WTC11 (cell line): ENCODE data around the gene OBSL1. TPM values are rescaled to one million over a fixed set of nuclear protein-coding genes. Genes with fewer than 3 reads are reported as not detected.
A peak's percentile ranks its signal among the peaks of the same experiment; 100 is the strongest.

Experiments
- ATAC-seq: fragments of 200-7000 bp; cut with Tn5 transposase; 2 replicates; pipeline ENCODE4 v1.10.0; 2021; ENCODE audit warnings: mild to moderate bottlenecking, moderate library complexity
- CTCF ChIA-PET: fragments of 300-600 bp; sonication (Branson Sonifier 250); formaldehyde crosslinking; loops from one replicate; lab custom pipeline; 2021; ENCODE audit warnings: antibody characterized with exemption; lab: Charles Lee
- POLR2A ChIA-PET: fragments of 350-600 bp; sonication (Branson Sonifier 250); formaldehyde crosslinking; loops from one replicate; lab custom pipeline; 2021; ENCODE audit warnings: antibody characterized with exemption; lab: Charles Lee
- DNase-seq: peaks from one replicate; pipeline ENCODE4 v3.0.0; 2021; ENCODE audit warnings: low spot score
- H3K27ac Mint-ChIP-seq: 2 replicates; pipeline ENCODE4 v1.8.0; 2021; ENCODE audit warnings: mixed read lengths
- H3K27me3 Mint-ChIP-seq: 2 replicates; pipeline ENCODE4 v1.8.0; 2021; ENCODE audit warnings: low read depth, mild to moderate bottlenecking, moderate library complexity, mixed read lengths
- H3K36me3 Mint-ChIP-seq: 2 replicates; pipeline ENCODE4 v1.8.0; 2021; ENCODE audit warnings: mixed read lengths
- H3K4me1 Mint-ChIP-seq: 2 replicates; pipeline ENCODE4 v1.8.0; 2022; ENCODE audit warnings: mixed read lengths
- H3K4me3 Mint-ChIP-seq: 2 replicates; pipeline ENCODE4 v1.8.0; 2021; ENCODE audit warnings: mild to moderate bottlenecking, moderate library complexity, mixed read lengths
- H3K9me3 Mint-ChIP-seq: 2 replicates; pipeline ENCODE4 v1.8.0; 2021; ENCODE audit warnings: mixed read lengths
- ATF1 ChIP-seq: sonication (generic); formaldehyde crosslinking; IDR thresholded peaks from 2 replicates; pipeline ENCODE4 v1.8.1; 2023; ENCODE audit warnings: mild to moderate bottlenecking, moderate library complexity, missing genetic modification reagents
- FOXP1 ChIP-seq: sonication (generic); formaldehyde crosslinking; IDR thresholded peaks from 2 replicates; pipeline ENCODE4 v1.8.0; 2022; ENCODE audit warnings: missing genetic modification reagents, mild to moderate bottlenecking, moderate library complexity, borderline replicate concordance
- IRF2 ChIP-seq: sonication (generic); formaldehyde crosslinking; IDR thresholded peaks from 2 replicates; pipeline ENCODE4 v1.8.0; 2022; ENCODE audit warnings: low read depth, missing genetic modification reagents, borderline replicate concordance
- JAZF1 ChIP-seq: fragments of 250-450 bp; sonication (Bioruptor Pico); IDR thresholded peaks from 2 replicates; pipeline ENCODE4 v1.9.0; 2021; ENCODE audit warnings: moderate library complexity, mild to moderate bottlenecking, inconsistent platforms
- NR2C2 ChIP-seq: sonication (generic); formaldehyde crosslinking; IDR thresholded peaks from 2 replicates; pipeline ENCODE4 v1.8.0; 2022; ENCODE audit warnings: mild to moderate bottlenecking, missing genetic modification reagents
- RORB ChIP-seq: fragments of 250-450 bp; sonication (Bioruptor Pico); IDR thresholded peaks from 2 replicates; pipeline ENCODE4 v1.9.0; 2021; ENCODE audit warnings: mild to moderate bottlenecking
- ZNF138 ChIP-seq: sonication (generic); formaldehyde crosslinking; conservative IDR thresholded peaks from 2 replicates; pipeline ENCODE4 v1.8.1; 2022; ENCODE audit warnings: mild to moderate bottlenecking, moderate library complexity, missing genetic modification reagents
- ZNF263 ChIP-seq: sonication (generic); formaldehyde crosslinking; IDR thresholded peaks from 2 replicates; pipeline ENCODE4 v1.8.1; 2022; ENCODE audit warnings: low read depth, mild to moderate bottlenecking, moderate library complexity, missing genetic modification reagents
- ZNF317 ChIP-seq: sonication (generic); formaldehyde crosslinking; IDR thresholded peaks from 2 replicates; pipeline ENCODE4 v1.8.1; 2023; ENCODE audit warnings: low read depth, mild to moderate bottlenecking, moderate library complexity, missing genetic modification reagents, borderline replicate concordance
- ZNF416 ChIP-seq: fragments of 250-450 bp; sonication (Bioruptor Pico); IDR thresholded peaks from 2 replicates; pipeline ENCODE4 v1.9.0; 2021; ENCODE audit warnings: mild to moderate bottlenecking, inconsistent platforms
- total RNA-seq: library from RNA; stranded (reverse); gene quantifications from 3 replicates; pipeline ENCODE4 v1.2.3, GENCODE V29; 2021
- TF ChIP-seq, protein P1 (sequence below): sonication (generic); formaldehyde crosslinking; IDR thresholded peaks from 2 replicates; pipeline ENCODE4 v1.8.1; 2023; ENCODE audit warnings: mild to moderate bottlenecking, missing genetic modification reagents, borderline replicate concordance
- TF ChIP-seq, protein P2 (sequence below): sonication (generic); formaldehyde crosslinking; IDR thresholded peaks from 2 replicates; pipeline ENCODE4 v1.8.0; 2022; ENCODE audit warnings: mild to moderate bottlenecking, missing genetic modification reagents
- TF ChIP-seq, protein P3 (sequence below): sonication (generic); formaldehyde crosslinking; IDR thresholded peaks from 2 replicates; pipeline ENCODE4 v1.8.1; 2023; ENCODE audit warnings: mild to moderate bottlenecking, missing genetic modification reagents, moderate library complexity
- TF ChIP-seq, protein P4 (sequence below): sonication (generic); formaldehyde crosslinking; IDR thresholded peaks from 2 replicates; pipeline ENCODE4 v1.8.1; 2022; ENCODE audit warnings: mild to moderate bottlenecking, moderate library complexity, missing genetic modification reagents
- TF ChIP-seq, protein P5 (sequence below): sonication (generic); formaldehyde crosslinking; IDR thresholded peaks from 2 replicates; pipeline ENCODE4 v1.8.1; 2022; ENCODE audit warnings: missing genetic modification reagents, borderline replicate concordance
- TF ChIP-seq, protein P6 (sequence below): sonication (generic); formaldehyde crosslinking; conservative IDR thresholded peaks from 2 replicates; pipeline ENCODE4 v1.8.1; 2023; ENCODE audit warnings: mild to moderate bottlenecking, low read depth, missing genetic modification reagents, moderate library complexity
- TF ChIP-seq, protein P7 (sequence below): sonication (generic); formaldehyde crosslinking; IDR thresholded peaks from 2 replicates; pipeline ENCODE4 v1.8.0; 2022; ENCODE audit warnings: mild to moderate bottlenecking, missing genetic modification reagents
- TF ChIP-seq, protein P8 (sequence below): sonication (generic); formaldehyde crosslinking; IDR thresholded peaks from 2 replicates; pipeline ENCODE4 v1.8.0; 2023; ENCODE audit warnings: missing genetic modification reagents

Gene OBSL1
- total RNA-seq, 1 experiment from 2014 or later, result 159 TPM

DNA sequence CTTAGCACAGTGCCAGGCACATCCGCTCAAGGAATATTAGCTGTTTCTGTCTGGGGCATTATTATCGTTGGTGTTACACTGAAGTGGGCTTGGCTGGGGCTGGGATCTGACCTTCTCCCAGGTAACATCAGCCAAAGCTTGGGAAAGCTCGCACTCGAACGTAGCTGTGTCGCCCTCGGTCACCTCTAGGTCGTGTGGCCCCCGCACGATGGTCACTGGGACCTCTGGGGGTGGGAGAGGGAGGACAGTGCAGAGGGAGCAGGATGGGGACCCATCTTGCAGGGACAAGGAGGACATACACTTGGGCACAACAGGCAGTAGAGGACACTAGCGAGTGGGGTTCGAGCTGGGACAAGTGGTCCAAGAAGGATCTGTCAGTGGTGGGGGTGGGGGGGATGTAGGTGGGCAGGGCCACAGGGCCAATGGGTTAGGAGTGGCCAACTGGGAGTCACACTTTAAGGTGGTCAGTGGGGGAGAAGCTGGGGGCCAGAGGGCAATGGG lies 17.8 kb downstream of the OBSL1 start (continued):
- TF ChIP-seq, protein P1, sequence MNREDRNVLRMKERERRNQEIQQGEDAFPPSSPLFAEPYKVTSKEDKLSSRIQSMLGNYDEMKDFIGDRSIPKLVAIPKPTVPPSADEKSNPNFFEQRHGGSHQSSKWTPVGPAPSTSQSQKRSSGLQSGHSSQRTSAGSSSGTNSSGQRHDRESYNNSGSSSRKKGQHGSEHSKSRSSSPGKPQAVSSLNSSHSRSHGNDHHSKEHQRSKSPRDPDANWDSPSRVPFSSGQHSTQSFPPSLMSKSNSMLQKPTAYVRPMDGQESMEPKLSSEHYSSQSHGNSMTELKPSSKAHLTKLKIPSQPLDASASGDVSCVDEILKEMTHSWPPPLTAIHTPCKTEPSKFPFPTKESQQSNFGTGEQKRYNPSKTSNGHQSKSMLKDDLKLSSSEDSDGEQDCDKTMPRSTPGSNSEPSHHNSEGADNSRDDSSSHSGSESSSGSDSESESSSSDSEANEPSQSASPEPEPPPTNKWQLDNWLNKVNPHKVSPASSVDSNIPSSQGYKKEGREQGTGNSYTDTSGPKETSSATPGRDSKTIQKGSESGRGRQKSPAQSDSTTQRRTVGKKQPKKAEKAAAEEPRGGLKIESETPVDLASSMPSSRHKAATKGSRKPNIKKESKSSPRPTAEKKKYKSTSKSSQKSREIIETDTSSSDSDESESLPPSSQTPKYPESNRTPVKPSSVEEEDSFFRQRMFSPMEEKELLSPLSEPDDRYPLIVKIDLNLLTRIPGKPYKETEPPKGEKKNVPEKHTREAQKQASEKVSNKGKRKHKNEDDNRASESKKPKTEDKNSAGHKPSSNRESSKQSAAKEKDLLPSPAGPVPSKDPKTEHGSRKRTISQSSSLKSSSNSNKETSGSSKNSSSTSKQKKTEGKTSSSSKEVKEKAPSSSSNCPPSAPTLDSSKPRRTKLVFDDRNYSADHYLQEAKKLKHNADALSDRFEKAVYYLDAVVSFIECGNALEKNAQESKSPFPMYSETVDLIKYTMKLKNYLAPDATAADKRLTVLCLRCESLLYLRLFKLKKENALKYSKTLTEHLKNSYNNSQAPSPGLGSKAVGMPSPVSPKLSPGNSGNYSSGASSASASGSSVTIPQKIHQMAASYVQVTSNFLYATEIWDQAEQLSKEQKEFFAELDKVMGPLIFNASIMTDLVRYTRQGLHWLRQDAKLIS (CRISPR knock-in tag), result no peak
- TF ChIP-seq FOXP1 (CRISPR knock-in tag) (no peak), ZNF263 (CRISPR knock-in tag) (no peak)
- TF ChIP-seq, protein P2, sequence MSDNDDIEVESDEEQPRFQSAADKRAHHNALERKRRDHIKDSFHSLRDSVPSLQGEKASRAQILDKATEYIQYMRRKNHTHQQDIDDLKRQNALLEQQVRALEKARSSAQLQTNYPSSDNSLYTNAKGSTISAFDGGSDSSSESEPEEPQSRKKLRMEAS, result no peak
- TF ChIP-seq, all 79 proteins: peak for 0

DNA sequence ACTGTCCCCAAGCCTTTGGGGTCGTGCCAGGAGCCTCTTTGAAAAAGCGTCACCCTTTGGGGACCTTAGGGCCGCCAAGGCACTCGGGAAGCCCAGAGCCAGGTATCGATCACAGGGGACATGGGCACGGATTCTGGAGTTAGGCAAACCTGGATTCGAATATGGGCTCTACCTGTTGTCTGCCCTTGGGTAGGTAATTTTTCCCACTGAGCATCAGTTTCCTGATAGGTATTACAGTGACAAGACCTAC lies 18.2 kb downstream of the OBSL1 start:
- TF ChIP-seq, protein P3, sequence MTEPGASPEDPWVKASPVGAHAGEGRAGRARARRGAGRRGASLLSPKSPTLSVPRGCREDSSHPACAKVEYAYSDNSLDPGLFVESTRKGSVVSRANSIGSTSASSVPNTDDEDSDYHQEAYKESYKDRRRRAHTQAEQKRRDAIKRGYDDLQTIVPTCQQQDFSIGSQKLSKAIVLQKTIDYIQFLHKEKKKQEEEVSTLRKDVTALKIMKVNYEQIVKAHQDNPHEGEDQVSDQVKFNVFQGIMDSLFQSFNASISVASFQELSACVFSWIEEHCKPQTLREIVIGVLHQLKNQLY (CRISPR knock-in tag), result no peak
- TF ChIP-seq, protein P4, sequence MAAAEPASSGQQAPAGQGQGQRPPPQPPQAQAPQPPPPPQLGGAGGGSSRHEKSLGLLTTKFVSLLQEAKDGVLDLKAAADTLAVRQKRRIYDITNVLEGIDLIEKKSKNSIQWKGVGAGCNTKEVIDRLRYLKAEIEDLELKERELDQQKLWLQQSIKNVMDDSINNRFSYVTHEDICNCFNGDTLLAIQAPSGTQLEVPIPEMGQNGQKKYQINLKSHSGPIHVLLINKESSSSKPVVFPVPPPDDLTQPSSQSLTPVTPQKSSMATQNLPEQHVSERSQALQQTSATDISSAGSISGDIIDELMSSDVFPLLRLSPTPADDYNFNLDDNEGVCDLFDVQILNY (CRISPR knock-in tag), result peak; percentile 14; the same call in 1 of the 2 replicates
- CTCF ChIA-PET, result interaction anchor here (1.0 to 3.9 kb wide), 6 partner anchors 8 to 57 kb away, joined by 4 to 35 read pairs (median 7); partner anchors contain the start of genes CHPF and TMEM198
- peak overlapping the region; percentile 53 for H3K4me3 Mint-ChIP-seq
- peaks cover 10% of the 10 kb centered on the region; the same call in 1 of the 2 replicates for H3K36me3 Mint-ChIP-seq
- POLR2A ChIA-PET, result interaction anchor here (0.8 to 2.8 kb wide), 5 partner anchors 8 to 44 kb away, joined by 3 to 17 read pairs (median 14); partner anchors contain the start of genes CHPF, INHA, OBSL1 and STK11IP
- H3K4me1 Mint-ChIP-seq, result peaks cover 10% of the 10 kb centered on the region
- H3K27ac Mint-ChIP-seq, result no peak overlapping the region
- ATAC-seq (no peak), DNase-seq (no peak)
- H3K9me3 Mint-ChIP-seq, result no peaks in the 10 kb centered on the region
- peaks cover 38% of the 10 kb centered on the region for H3K27me3 Mint-ChIP-seq

DNA sequence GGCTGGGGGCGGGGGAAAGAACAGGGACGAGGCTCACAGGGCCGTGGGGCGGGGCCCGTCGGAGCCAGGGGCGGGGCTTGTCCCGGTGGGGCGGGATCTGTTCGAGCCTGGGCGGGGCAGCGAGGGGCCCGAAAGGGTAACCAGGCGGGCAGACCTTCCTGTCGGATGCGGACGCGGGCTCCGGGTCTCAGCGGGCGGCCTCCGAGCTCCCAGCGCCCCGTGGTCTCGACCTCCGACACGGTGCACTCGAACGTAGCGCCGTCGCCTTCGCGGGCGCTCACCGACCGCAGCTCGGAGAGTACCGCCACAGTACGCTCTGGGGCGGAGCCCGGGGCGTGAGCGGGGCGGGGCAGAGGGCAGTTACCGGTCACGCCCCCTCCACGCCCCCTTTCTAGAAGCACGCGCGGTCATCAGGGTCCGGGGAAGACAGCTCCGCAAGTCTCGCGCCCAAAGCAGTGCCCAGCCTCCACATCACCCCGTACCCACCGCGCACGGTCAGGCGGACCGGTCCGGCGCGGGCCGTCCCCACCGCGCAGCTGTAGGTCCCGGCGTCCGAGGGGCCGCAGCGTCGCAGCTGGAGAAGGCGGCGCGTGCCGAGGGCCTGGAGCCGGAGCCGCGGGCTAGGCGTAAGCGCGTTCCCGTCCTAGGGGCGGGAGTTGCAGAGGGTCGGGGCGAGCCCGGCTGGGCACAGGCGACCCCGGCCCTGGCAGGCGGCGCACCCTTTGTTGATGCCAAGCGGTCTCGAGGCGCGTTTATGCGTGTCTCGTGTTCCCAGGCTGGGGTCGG lies 18.8 kb downstream of the OBSL1 start:
- DNase-seq, result peak; percentile 94
- CTCF ChIA-PET, result interaction anchor here (0.8 to 3.9 kb wide), 11 partner anchors 8 to 258 kb away, joined by 3 to 35 read pairs (median 5); partner anchors contain the start of genes CHPF, GMPPA and TMEM198
- Mint-ChIP-seq H3K27ac (no peak overlapping the region), H3K4me3 (peak overlapping the region; percentile 93), H3K36me3 (peaks cover 10% of the 10 kb centered on the region; the same call in 1 of the 2 replicates), H3K4me1 (peaks cover 10% of the 10 kb centered on the region), H3K9me3 (no peaks in the 10 kb centered on the region), H3K27me3 (peaks cover 38% of the 10 kb centered on the region)
- ATAC-seq, result peak; percentile 90
- POLR2A ChIA-PET, result interaction anchor here (0.5 to 2.8 kb wide), 6 partner anchors 9 to 45 kb away, joined by 3 to 17 read pairs (median 12); partner anchors contain the start of genes CHPF, INHA, OBSL1 and STK11IP
- 0 out of 2 replicates have a peak, but pooled peaks have one; percentile 57 for TF ChIP-seq ATF1 (CRISPR knock-in tag)
- TF ChIP-seq NR2C2 (CRISPR knock-in tag), result no peak; the same call in 1 of the 2 replicates
- TF ChIP-seq, protein P5, sequence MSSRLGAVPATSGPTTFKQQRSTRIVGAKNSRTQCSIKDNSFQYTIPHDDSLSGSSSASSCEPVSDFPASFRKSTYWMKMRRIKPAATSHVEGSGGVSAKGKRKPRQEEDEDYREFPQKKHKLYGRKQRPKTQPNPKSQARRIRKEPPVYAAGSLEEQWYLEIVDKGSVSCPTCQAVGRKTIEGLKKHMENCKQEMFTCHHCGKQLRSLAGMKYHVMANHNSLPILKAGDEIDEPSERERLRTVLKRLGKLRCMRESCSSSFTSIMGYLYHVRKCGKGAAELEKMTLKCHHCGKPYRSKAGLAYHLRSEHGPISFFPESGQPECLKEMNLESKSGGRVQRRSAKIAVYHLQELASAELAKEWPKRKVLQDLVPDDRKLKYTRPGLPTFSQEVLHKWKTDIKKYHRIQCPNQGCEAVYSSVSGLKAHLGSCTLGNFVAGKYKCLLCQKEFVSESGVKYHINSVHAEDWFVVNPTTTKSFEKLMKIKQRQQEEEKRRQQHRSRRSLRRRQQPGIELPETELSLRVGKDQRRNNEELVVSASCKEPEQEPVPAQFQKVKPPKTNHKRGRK, result no peak
- no peak for TF ChIP-seq RORB (CRISPR knock-in tag)
- TF ChIP-seq JAZF1 (CRISPR knock-in tag), result no peak
- TF ChIP-seq, protein P6, sequence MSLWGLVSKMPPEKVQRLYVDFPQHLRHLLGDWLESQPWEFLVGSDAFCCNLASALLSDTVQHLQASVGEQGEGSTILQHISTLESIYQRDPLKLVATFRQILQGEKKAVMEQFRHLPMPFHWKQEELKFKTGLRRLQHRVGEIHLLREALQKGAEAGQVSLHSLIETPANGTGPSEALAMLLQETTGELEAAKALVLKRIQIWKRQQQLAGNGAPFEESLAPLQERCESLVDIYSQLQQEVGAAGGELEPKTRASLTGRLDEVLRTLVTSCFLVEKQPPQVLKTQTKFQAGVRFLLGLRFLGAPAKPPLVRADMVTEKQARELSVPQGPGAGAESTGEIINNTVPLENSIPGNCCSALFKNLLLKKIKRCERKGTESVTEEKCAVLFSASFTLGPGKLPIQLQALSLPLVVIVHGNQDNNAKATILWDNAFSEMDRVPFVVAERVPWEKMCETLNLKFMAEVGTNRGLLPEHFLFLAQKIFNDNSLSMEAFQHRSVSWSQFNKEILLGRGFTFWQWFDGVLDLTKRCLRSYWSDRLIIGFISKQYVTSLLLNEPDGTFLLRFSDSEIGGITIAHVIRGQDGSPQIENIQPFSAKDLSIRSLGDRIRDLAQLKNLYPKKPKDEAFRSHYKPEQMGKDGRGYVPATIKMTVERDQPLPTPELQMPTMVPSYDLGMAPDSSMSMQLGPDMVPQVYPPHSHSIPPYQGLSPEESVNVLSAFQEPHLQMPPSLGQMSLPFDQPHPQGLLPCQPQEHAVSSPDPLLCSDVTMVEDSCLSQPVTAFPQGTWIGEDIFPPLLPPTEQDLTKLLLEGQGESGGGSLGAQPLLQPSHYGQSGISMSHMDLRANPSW, result no peak
- TF ChIP-seq ZNF317, result no peak
- peak; percentile 88; the same call in 1 of the 2 replicates for TF ChIP-seq ZNF138
- TF ChIP-seq, protein P7, sequence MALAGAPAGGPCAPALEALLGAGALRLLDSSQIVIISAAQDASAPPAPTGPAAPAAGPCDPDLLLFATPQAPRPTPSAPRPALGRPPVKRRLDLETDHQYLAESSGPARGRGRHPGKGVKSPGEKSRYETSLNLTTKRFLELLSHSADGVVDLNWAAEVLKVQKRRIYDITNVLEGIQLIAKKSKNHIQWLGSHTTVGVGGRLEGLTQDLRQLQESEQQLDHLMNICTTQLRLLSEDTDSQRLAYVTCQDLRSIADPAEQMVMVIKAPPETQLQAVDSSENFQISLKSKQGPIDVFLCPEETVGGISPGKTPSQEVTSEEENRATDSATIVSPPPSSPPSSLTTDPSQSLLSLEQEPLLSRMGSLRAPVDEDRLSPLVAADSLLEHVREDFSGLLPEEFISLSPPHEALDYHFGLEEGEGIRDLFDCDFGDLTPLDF, result no peak; the same call in 1 of the 2 replicates
- no peak; the same call in 1 of the 2 replicates for TF ChIP-seq ZNF416 (CRISPR knock-in tag)
- no peak for TF ChIP-seq IRF2
- TF ChIP-seq, protein P8, sequence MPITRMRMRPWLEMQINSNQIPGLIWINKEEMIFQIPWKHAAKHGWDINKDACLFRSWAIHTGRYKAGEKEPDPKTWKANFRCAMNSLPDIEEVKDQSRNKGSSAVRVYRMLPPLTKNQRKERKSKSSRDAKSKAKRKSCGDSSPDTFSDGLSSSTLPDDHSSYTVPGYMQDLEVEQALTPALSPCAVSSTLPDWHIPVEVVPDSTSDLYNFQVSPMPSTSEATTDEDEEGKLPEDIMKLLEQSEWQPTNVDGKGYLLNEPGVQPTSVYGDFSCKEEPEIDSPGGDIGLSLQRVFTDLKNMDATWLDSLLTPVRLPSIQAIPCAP (CRISPR knock-in tag), result no peak
